H9 (cell line): Measurements from ENCODE around the gene SUMO1. TPM values are rescaled to one million over a fixed set of nuclear protein-coding genes. Genes with fewer than 3 reads are reported as not detected.

Experiments
- DNase-seq: peaks from one replicate; pipeline ENCODE4 v3.0.0-alpha.2; 2017
- H2AFZ ChIP-seq: one replicate; pipeline ENCODE4 v1.6.1; 2013; ENCODE audit warnings: mild to moderate bottlenecking, low read length, control low read depth, moderate library complexity
- H2AK5ac ChIP-seq: 2 replicates; pipeline ENCODE4 v1.6.1; 2013; ENCODE audit warnings: low read length, control low read depth, mixed read lengths; ENCODE audit not compliant: insufficient read length
- H2BK120ac ChIP-seq: one replicate; pipeline ENCODE4 v1.6.1; 2013; ENCODE audit warnings: low read depth, mild to moderate bottlenecking, low read length, control low read depth, inconsistent platforms; ENCODE audit not compliant: poor library complexity, severe bottlenecking
- H2BK12ac ChIP-seq: 2 replicates; pipeline ENCODE4 v1.6.1; 2013; ENCODE audit warnings: low read length, control low read depth, mixed read lengths, low read depth; ENCODE audit not compliant: insufficient read length
- H2BK15ac ChIP-seq: 2 replicates; pipeline ENCODE4 v1.6.1; 2013; ENCODE audit warnings: low read depth, low read length, control low read depth
- H2BK20ac ChIP-seq: one replicate; pipeline ENCODE4 v1.6.1; 2013; ENCODE audit warnings: low read depth, mild to moderate bottlenecking, low read length, control low read depth, inconsistent platforms; ENCODE audit not compliant: poor library complexity, severe bottlenecking
- H2BK5ac ChIP-seq: 2 replicates; pipeline ENCODE4 v1.6.1; 2013; ENCODE audit warnings: low read length, control low read depth, mixed read lengths; ENCODE audit not compliant: insufficient read length
- H3K14ac ChIP-seq: 2 replicates; pipeline ENCODE4 v1.6.1; 2013; ENCODE audit warnings: low read length, control low read depth; ENCODE audit not compliant: insufficient read depth
- H3K18ac ChIP-seq: 2 replicates; pipeline ENCODE4 v1.6.1; 2013; ENCODE audit warnings: low read depth, mild to moderate bottlenecking, mixed read lengths, low read length, control low read depth; ENCODE audit not compliant: insufficient read length
- H3K23ac ChIP-seq: 2 replicates; pipeline ENCODE4 v1.6.1; 2013; ENCODE audit warnings: low read length, control low read depth, mixed read lengths, low read depth; ENCODE audit not compliant: insufficient read length
- H3K23me2 ChIP-seq: 2 replicates; pipeline ENCODE4 v1.6.1; 2013; ENCODE audit warnings: low read depth, mild to moderate bottlenecking, mixed read lengths, low read length, control low read depth; ENCODE audit not compliant: insufficient read length, poor library complexity, severe bottlenecking
- H3K27ac ChIP-seq: 2 replicates; pipeline ENCODE4 v1.5.1; 2013; ENCODE audit warnings: low read length, control low read depth, mixed read lengths, low read depth; ENCODE audit not compliant: insufficient read length
- H3K27me3 ChIP-seq: 2 replicates; pipeline ENCODE4 v1.6.1; 2013; ENCODE audit warnings: low read length, control low read depth, inconsistent platforms; ENCODE audit not compliant: insufficient read depth
- H3K4ac ChIP-seq: 2 replicates; pipeline ENCODE4 v1.6.1; 2013; ENCODE audit warnings: low read depth, mild to moderate bottlenecking, control low read depth, inconsistent platforms, low read length, moderate library complexity
- H3K4me1 ChIP-seq: 2 replicates; pipeline ENCODE4 v1.6.1; 2013; ENCODE audit warnings: low read length, control low read depth, inconsistent platforms; ENCODE audit not compliant: insufficient read depth
- H3K4me2 ChIP-seq: 2 replicates; pipeline ENCODE4 v1.6.1; 2013; ENCODE audit warnings: low read length, control low read depth, mixed read lengths; ENCODE audit not compliant: insufficient read length, insufficient read depth
- H3K56ac ChIP-seq: 2 replicates; pipeline ENCODE4 v1.6.1; 2013; ENCODE audit warnings: low read depth, mild to moderate bottlenecking, mixed read lengths, low read length, control low read depth; ENCODE audit not compliant: insufficient read length
- H3K79me1 ChIP-seq: 2 replicates; pipeline ENCODE4 v1.6.1; 2013; ENCODE audit warnings: low read depth, mild to moderate bottlenecking, moderate library complexity, low read length, control low read depth, inconsistent platforms; ENCODE audit not compliant: insufficient read depth, poor library complexity, severe bottlenecking
- H3K79me2 ChIP-seq: 2 replicates; pipeline ENCODE4 v1.6.1; 2013; ENCODE audit warnings: low read length, control low read depth, inconsistent platforms; ENCODE audit not compliant: insufficient read depth
- H3K9ac ChIP-seq: 2 replicates; pipeline ENCODE4 v1.6.1; 2013; ENCODE audit warnings: low read length, control low read depth, mixed read lengths; ENCODE audit not compliant: insufficient read length; ENCODE audit errors: extremely low read depth
- H3K9me3 ChIP-seq: one replicate; pipeline ENCODE4 v1.6.1; 2013; ENCODE audit warnings: low read depth, low read length, inconsistent platforms; ENCODE audit not compliant: control insufficient read depth
- H3T11ph ChIP-seq: one replicate; pipeline ENCODE4 v1.6.1; 2013; ENCODE audit warnings: mild to moderate bottlenecking, low read length, control low read depth, inconsistent platforms
- H4K20me1 ChIP-seq: one replicate; pipeline ENCODE4 v1.6.1; 2013; ENCODE audit not compliant: control insufficient read depth, insufficient read length, insufficient read depth
- H4K5ac ChIP-seq: 2 replicates; pipeline ENCODE4 v1.6.1; 2013; ENCODE audit warnings: low read depth, mild to moderate bottlenecking, mixed read lengths, low read length, control low read depth; ENCODE audit not compliant: insufficient read length
- H4K8ac ChIP-seq: replicated peaks from 2 replicates; pipeline ENCODE4 v1.6.1; 2013; ENCODE audit warnings: low read length, control low read depth, mixed read lengths, low read depth; ENCODE audit not compliant: insufficient read length
- H4K91ac ChIP-seq: 2 replicates; pipeline ENCODE4 v1.6.1; 2013; ENCODE audit warnings: low read depth, mild to moderate bottlenecking, moderate library complexity, mixed read lengths, low read length, control low read depth; ENCODE audit not compliant: insufficient read length
- H3K27ac Mint-ChIP-seq, 3 experiments: 2 replicates in 2 of 3; 3 replicates in 1 of 3; pipeline ENCODE4 v1.8.0; 2020 to 2021; ENCODE audit warnings: mixed read lengths in 3 of 3, mild to moderate bottlenecking in 1 of 3, moderate library complexity in 1 of 3
- H3K27me3 Mint-ChIP-seq: 2 replicates; pipeline ENCODE4 v1.8.0; 2021; ENCODE audit warnings: low read depth, mild to moderate bottlenecking, moderate library complexity, mixed read lengths
- H3K36me3 Mint-ChIP-seq, 3 experiments: 2 replicates in 2 of 3; 3 replicates in 1 of 3; pipeline ENCODE4 v1.8.0; 2020 to 2021; ENCODE audit warnings: low read depth in 3 of 3, mixed read lengths in 3 of 3; ENCODE audit not compliant: insufficient read depth in 1 of 3
- H3K4me1 Mint-ChIP-seq, 2 experiments: 2 replicates each; pipeline ENCODE4 v1.8.0; 2020; ENCODE audit warnings: mixed read lengths in 2 of 2
- H3K4me3 Mint-ChIP-seq, 2 experiments: 2 replicates in 1 of 2; 3 replicates in 1 of 2; pipeline ENCODE4 v1.8.0; 2020 to 2021; ENCODE audit warnings: mild to moderate bottlenecking in 2 of 2, mixed read lengths in 2 of 2, moderate library complexity in 1 of 2
- H3K9me3 Mint-ChIP-seq, 2 experiments: 2 replicates in 1 of 2; 3 replicates in 1 of 2; pipeline ENCODE4 v1.8.0; 2020; ENCODE audit warnings: mild to moderate bottlenecking in 2 of 2, mixed read lengths in 2 of 2, moderate library complexity in 1 of 2
- WGBS: extraction: QIAGEN DNeasy Blood & Tissue Kit; methylation state at CpG from one replicate; pipeline ENCODE4 v1.1.7; 2013; ENCODE audit warnings: missing lambda C conversion rate, low lambda C conversion rate, mixed read lengths; ENCODE audit not compliant: insufficient read length; ENCODE audit errors: extremely low coverage; 5-methylcytosine and 5-hydroxymethylcytosine counted together
- total RNA-seq: library from RNA; stranded (reverse); gene quantifications from 2 replicates; pipeline ENCODE4 v1.2.1, GENCODE V29; 2021
- TF ChIP-seq, protein P1 (sequence below): fragments of 200-600 bp; sonication (generic); conservative IDR thresholded peaks from 3 replicates; pipeline ENCODE4 v1.8.0; 2021; ENCODE audit warnings: antibody characterized with exemption, mild to moderate bottlenecking

SUMO1 gene
- total RNA-seq, 1 experiment from 2014 or later, result 206 TPM

- Mint-ChIP-seq H3K27me3 (no peaks in the 10 kb centered on the region; the same call in none of the 2 replicates), H3K9me3 (no peaks in the 10 kb centered on the region), H3K27ac (peak overlapping the region in 1 of 3 experiments; percentile 75; a peak in 2 of 7 replicates), H3K4me1 (peaks cover 6 to 17% of the 10 kb centered on the region in 2 experiments), H3K4me3 (no peak overlapping the region), H3K36me3 (no peaks in the 10 kb centered on the region)
- H2AFZ ChIP-seq, result no peak overlapping the region
- no peak overlapping the region for H4K91ac ChIP-seq
- H2BK12ac ChIP-seq, result no peak overlapping the region
- H3K4ac ChIP-seq, result no peak overlapping the region
- no peaks in the 10 kb centered on the region for H3K4me1 ChIP-seq
- no peak overlapping the region for H2BK120ac ChIP-seq
- no peaks in the 10 kb centered on the region for H3K9me3 ChIP-seq
- no peak overlapping the region for H3K9ac ChIP-seq
- H3K79me2 ChIP-seq, result no peaks in the 10 kb centered on the region
- no peaks in the 10 kb centered on the region for H3K27me3 ChIP-seq
- H3T11ph ChIP-seq, result no peak overlapping the region
- no peak overlapping the region for H3K56ac ChIP-seq
- no peak overlapping the region for H2BK15ac ChIP-seq
- H3K27ac ChIP-seq, result no peak overlapping the region
- H2BK20ac ChIP-seq, result no peak overlapping the region
- TF ChIP-seq, protein P1, sequence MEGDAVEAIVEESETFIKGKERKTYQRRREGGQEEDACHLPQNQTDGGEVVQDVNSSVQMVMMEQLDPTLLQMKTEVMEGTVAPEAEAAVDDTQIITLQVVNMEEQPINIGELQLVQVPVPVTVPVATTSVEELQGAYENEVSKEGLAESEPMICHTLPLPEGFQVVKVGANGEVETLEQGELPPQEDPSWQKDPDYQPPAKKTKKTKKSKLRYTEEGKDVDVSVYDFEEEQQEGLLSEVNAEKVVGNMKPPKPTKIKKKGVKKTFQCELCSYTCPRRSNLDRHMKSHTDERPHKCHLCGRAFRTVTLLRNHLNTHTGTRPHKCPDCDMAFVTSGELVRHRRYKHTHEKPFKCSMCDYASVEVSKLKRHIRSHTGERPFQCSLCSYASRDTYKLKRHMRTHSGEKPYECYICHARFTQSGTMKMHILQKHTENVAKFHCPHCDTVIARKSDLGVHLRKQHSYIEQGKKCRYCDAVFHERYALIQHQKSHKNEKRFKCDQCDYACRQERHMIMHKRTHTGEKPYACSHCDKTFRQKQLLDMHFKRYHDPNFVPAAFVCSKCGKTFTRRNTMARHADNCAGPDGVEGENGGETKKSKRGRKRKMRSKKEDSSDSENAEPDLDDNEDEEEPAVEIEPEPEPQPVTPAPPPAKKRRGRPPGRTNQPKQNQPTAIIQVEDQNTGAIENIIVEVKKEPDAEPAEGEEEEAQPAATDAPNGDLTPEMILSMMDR, result no peak
- H3K79me1 ChIP-seq, result no peaks in the 10 kb centered on the region
- no peaks in the 10 kb centered on the region for H3K23me2 ChIP-seq
- no peak overlapping the region for H4K5ac ChIP-seq
- DNase-seq, result peak; percentile 31
- H4K8ac ChIP-seq, result no peak overlapping the region
- no CpG with 5 or more reads among the region's 7 CpGs for WGBS
- H3K18ac ChIP-seq, result no peak overlapping the region
- no peak overlapping the region for H3K14ac ChIP-seq
- H3K4me2 ChIP-seq, result no peak overlapping the region
- H2AK5ac ChIP-seq, result no peak overlapping the region
- no peak overlapping the region for H2BK5ac ChIP-seq
- no peaks in the 10 kb centered on the region for H4K20me1 ChIP-seq
- H3K23ac ChIP-seq, result no peak overlapping the region
Measured at GRCh38 chr2:202193881-202194353, 44.5 kb downstream of the SUMO1 start.
